HTERT RPE-1 (cell line): Measurements from ENCODE around the gene CDH13.

Source experiments
- in situ Hi-C: fragments of 300-500 bp; cut with MboI; formaldehyde crosslinking; loops from 4 replicates; pipeline ENCODE4 v1.14.3; 2020; ENCODE audit warnings: low sequenced_read_pairs

The CDH13 gene

GRCh38 chr16:83095941-83096692 lies 469.3 kb downstream of the CDH13 start:
- in situ Hi-C loops: no loop called here

- in situ Hi-C loops: no loop called here
These were observed 471.8 kb downstream of the CDH13 start for GRCh38 chr16:83098536-83098935.

GRCh38 chr16:83100679-83101078 lies 473.9 kb downstream of the CDH13 start:
- in situ Hi-C loops: no loop called here

- in situ Hi-C loops: no loop called here
These were observed 475.6 kb downstream of the CDH13 start for GRCh38 chr16:83102336-83102735.

- in situ Hi-C loops: no loop called here
These were observed 478.7 kb downstream of the CDH13 start for GRCh38 chr16:83105279-83106077.

- in situ Hi-C loops: no loop called here
These were observed 482.8 kb downstream of the CDH13 start for GRCh38 chr16:83109490-83110125.

- in situ Hi-C loops: no loop called here
These were observed 483.5 kb downstream of the CDH13 start for GRCh38 chr16:83110269-83110668.

- in situ Hi-C loops: no loop called here
These were observed 486.5 kb downstream of the CDH13 start for GRCh38 chr16:83113317-83113716.

GRCh38 chr16:83113811-83114210 lies 487.0 kb downstream of the CDH13 start:
- in situ Hi-C loops: no loop called here

- in situ Hi-C loops: no loop called here
These were observed 488.9 kb downstream of the CDH13 start for GRCh38 chr16:83115491-83116232.

GRCh38 chr16:83116274-83116892 lies 489.6 kb downstream of the CDH13 start:
- in situ Hi-C loops: no loop called here

GRCh38 chr16:83117810-83118209 lies 491.0 kb downstream of the CDH13 start:
- in situ Hi-C loops: no loop called here

GRCh38 chr16:83118365-83118764 lies 491.6 kb downstream of the CDH13 start:
- in situ Hi-C loops: no loop called here

GRCh38 chr16:83125999-83126568 lies 499.3 kb downstream of the CDH13 start:
- in situ Hi-C loops: no loop called here

- in situ Hi-C loops: no loop called here
These were observed 501.3 kb downstream of the CDH13 start for GRCh38 chr16:83128041-83128440.

- in situ Hi-C loops: no loop called here
These were observed 503.3 kb downstream of the CDH13 start for GRCh38 chr16:83130039-83130438.

GRCh38 chr16:83134638-83135037 lies 507.9 kb downstream of the CDH13 start:
- in situ Hi-C loops: no loop called here

GRCh38 chr16:83136419-83136818 lies 509.6 kb downstream of the CDH13 start:
- in situ Hi-C loops: no loop called here

GRCh38 chr16:83136924-83137323 lies 510.2 kb downstream of the CDH13 start:
- in situ Hi-C loops: no loop called here

- in situ Hi-C loops: no loop called here
These were observed 510.6 kb downstream of the CDH13 start for GRCh38 chr16:83137326-83137781.
